Esophagus muscularis mucosa (tissue), 4 donors: ENCODE measurements around the gene TJAP1. TPM values are rescaled to one million over a fixed set of nuclear protein-coding genes. Genes with fewer than 3 reads are reported as not detected.

Experiments
- DNase-seq: peaks from one replicate; pipeline ENCODE4 v3.0.0-alpha.2; 2017; ENCODE audit errors: extremely low spot score
- H3K27ac ChIP-seq, 4 donors: fragments of 200-600 bp; sonication (generic); replicated peaks in 1 of 4; 1 replicate in 3 of 4; 2 replicates in 1 of 4; pipeline ENCODE4 v1.5.1; 2016 to 2019; ENCODE audit warnings: mild to moderate bottlenecking in 1 of 4
- H3K27me3 ChIP-seq, 4 donors: fragments of 200-600 bp; sonication (generic); one replicate each; pipeline versions ENCODE4 v1.5.1 to v1.6.0; 2016 to 2019
- H3K36me3 ChIP-seq, 4 donors: fragments of 200-600 bp; sonication (generic); one replicate each; pipeline ENCODE4 v1.5.1; 2016 to 2019
- H3K4me1 ChIP-seq, 4 donors: fragments of 200-600 bp; sonication (generic); one replicate each; pipeline ENCODE4 v1.5.1; 2016 to 2019
- H3K4me3 ChIP-seq, 4 donors: fragments of 200-600 bp; sonication (generic); 1 replicate in 2 of 4; 2 replicates in 2 of 4; pipeline ENCODE4 v1.5.1; 2016 to 2019; ENCODE audit warnings: mild to moderate bottlenecking in 4 of 4, moderate library complexity in 1 of 4
- H3K9me3 ChIP-seq, 4 donors: fragments of 200-600 bp; sonication (generic); 1 replicate in 3 of 4; 2 replicates in 1 of 4; pipeline ENCODE4 v1.5.1; 2016 to 2019
- EP300 ChIP-seq: sonication (generic); formaldehyde crosslinking; IDR thresholded peaks from one replicate; pipeline ENCODE4 v1.6.1; 2017; ENCODE audit warnings: antibody characterized with exemption
- POLR2A ChIP-seq: fragments of 450-650 bp; IDR thresholded peaks from one replicate; pipeline ENCODE4 v1.6.1; 2017; ENCODE audit warnings: antibody characterized with exemption, moderate library complexity, mild to moderate bottlenecking, low read depth
- POLR2AphosphoS5 ChIP-seq, 2 donors: sonication (generic); formaldehyde crosslinking; IDR thresholded peaks; one replicate each; pipeline ENCODE4 v1.6.1; 2017; ENCODE audit warnings: antibody characterized with exemption in 2 of 2
- WGBS: methylation state at CpG from one replicate; pipeline ENCODE4 v1.1.5; 2018; 5-methylcytosine and 5-hydroxymethylcytosine counted together
- intact Hi-C: fragments of 100-400 bp; cut with DNase I; formaldehyde crosslinking; loops from one replicate; pipeline ENCODE4 v1.15.1; 2023
- total RNA-seq, 4 donors: library from RNA; depleted of rRNA; stranded (reverse); fragments of >200 nt; gene quantifications; one replicate each; pipeline versions ENCODE4 v1.1.0 to v1.2.1, GENCODE V29; 2016
- TF ChIP-seq, protein P1 (sequence below), 3 experiments: fragments of 200-600 bp in 2 of 3; fragments of 450-650 bp in 1 of 3; sonication (generic) in 2 of 3; IDR thresholded peaks; one replicate each; pipeline ENCODE4 v1.5.1; 2017 to 2019; ENCODE audit warnings: antibody characterized with exemption in 3 of 3, mild to moderate bottlenecking in 2 of 3, moderate library complexity in 1 of 3

The TJAP1 gene
- total RNA-seq, 4 donors from 2014 or later: 19.9 to 34.4 (median 26.4) TPM

DNA sequence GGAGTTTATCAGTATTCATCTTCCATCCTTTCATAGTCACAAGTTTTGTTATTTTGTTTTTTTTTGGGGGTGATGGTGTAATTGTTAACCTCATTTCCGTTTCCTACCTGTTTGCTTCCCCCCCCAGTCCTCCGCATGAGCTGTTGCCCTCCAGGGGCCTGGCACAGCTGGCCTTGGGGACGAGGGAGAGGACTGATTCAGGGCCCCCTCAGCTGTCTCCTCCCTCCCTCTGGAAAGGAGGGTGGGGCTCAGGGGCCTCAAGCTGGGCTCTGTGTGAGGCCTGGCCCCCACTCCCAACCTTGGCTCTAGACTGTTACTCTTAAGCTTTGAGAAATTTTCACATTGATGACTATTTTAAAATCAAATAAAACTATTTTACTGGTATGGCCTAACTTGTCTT lies 28.8 kb downstream of the TJAP1 start:
- TF ChIP-seq EP300 (no peak), POLR2A (no peak), POLR2AphosphoS5 (IDR thresholded peaks at IDR 0.05) (no peak)
- TF ChIP-seq, protein P1, sequence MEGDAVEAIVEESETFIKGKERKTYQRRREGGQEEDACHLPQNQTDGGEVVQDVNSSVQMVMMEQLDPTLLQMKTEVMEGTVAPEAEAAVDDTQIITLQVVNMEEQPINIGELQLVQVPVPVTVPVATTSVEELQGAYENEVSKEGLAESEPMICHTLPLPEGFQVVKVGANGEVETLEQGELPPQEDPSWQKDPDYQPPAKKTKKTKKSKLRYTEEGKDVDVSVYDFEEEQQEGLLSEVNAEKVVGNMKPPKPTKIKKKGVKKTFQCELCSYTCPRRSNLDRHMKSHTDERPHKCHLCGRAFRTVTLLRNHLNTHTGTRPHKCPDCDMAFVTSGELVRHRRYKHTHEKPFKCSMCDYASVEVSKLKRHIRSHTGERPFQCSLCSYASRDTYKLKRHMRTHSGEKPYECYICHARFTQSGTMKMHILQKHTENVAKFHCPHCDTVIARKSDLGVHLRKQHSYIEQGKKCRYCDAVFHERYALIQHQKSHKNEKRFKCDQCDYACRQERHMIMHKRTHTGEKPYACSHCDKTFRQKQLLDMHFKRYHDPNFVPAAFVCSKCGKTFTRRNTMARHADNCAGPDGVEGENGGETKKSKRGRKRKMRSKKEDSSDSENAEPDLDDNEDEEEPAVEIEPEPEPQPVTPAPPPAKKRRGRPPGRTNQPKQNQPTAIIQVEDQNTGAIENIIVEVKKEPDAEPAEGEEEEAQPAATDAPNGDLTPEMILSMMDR (IDR thresholded peaks at IDR 0.05): no peak
- 81% methylated on average over 3 of the region's 3 CpGs for WGBS
- intact Hi-C loops: loop anchor here (2.0 to 5.0 kb wide), 2 partner anchors 51 to 244 kb away; partner anchors contain the start of gene DLK2
- Histone ChIP-seq H3K27me3 (peaks cover 0 to 6% (median 0%) of the 10 kb centered on the region in 4 donors), H3K4me3 (no peak overlapping the region), H3K36me3 (peaks cover 31 to 51% (median 49%) of the 10 kb centered on the region in 4 donors), H3K9me3 (no peaks in the 10 kb centered on the region), H3K27ac (peak overlapping the region in 1 of 4 donors; percentile 35), H3K4me1 (peaks cover 23 to 37% (median 29%) of the 10 kb centered on the region in 4 donors)
- no peak for DNase-seq

DNA sequence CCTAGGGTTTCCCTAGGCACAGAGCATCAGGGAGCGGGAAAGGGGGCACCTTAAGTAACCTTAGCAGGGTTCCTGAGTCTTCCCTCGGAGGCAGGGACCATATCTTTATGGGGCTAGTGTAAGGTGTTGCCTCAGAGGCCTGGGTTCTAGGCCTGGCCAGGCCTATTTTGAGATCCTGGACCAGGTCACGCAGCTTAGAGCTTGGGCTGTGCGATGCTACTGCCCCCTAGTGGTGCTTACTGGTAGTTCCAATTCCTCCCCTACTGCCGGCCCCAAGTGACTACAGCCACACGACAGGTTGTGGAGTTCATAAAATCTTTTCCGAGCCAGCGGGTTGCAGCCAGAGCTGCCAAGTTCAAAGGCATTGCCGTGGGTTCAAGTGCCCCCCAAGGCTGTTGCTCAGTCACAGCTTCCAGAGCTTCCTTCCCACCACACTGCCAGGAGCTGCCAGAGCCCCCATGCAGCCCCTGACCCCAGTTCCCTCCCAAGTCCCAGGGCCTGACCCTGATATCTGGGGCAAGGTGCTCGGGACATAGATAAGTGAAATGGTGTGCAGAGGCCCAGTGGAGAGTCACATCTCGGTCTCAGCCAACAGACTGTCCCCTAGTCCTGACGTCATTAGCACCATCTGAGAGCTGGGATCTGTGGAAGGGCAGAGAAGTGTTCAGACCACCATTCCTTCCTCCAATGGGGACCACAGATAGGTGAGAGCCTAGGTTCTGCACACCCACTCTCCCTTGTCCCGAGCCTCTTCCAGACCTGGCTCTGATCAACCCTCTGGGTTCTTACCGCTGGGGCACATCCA lies 29.5 kb downstream of the TJAP1 start:
- H3K27me3 ChIP-seq: peaks cover 0 to 6% (median 0%) of the 10 kb centered on the region in 4 donors
- H3K36me3 ChIP-seq: peaks cover 34 to 51% (median 47%) of the 10 kb centered on the region in 4 donors
- WGBS: 34% methylated on average over 7 of the region's 14 CpGs
- TF ChIP-seq POLR2A (no peak), POLR2AphosphoS5 (IDR thresholded peaks at IDR 0.05) (peak in 1 of 2 donors; percentile 35), EP300 (no peak)
- TF ChIP-seq, protein P1 (IDR thresholded peaks at IDR 0.05): peak; percentile 92 to 99 (median 95)
- H3K4me3 ChIP-seq: no peak overlapping the region
- no peaks in the 10 kb centered on the region for H3K9me3 ChIP-seq
- H3K4me1 ChIP-seq: peaks cover 26 to 37% (median 29%) of the 10 kb centered on the region in 4 donors
- intact Hi-C loops: loop anchor here (2.0 to 5.0 kb wide), 2 partner anchors 52 to 245 kb away; partner anchors contain the start of gene DLK2
- peak overlapping the region in 1 of 4 donors; percentile 35 for H3K27ac ChIP-seq
- peak; percentile 94 for DNase-seq

DNA sequence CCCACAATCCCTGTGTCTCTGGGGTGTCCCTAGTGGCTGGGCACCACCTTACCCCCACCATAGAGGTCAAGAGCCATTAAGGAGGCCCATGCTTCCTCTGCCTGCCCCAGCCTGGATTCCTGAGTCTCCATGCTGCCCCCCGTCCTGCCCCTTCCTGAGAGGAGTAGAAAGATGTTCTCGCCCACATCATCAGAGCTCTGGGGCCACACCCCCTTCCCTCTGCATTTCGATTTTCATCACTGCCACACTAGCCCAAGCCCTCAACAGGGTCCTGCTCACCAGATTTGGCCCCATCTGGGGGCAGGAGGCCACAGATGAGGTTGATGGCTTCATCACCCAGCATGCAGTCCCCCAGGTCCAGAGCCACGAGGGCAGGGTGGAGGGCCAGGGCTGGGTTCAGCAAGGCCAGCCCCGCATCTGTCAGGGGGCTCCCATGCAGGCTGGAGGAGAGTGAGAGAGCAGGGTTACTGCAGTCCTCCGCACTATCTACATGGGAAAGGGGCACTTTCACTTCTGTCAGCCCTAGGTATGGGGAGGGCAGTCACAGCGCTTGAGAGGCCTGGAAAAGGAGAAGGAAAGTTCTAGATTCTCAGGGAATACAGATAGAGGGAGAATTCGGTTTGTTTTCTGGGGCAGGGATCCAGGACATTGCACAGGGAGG lies 31.2 kb downstream of the TJAP1 start:
- peaks cover 39 to 51% (median 47%) of the 10 kb centered on the region in 4 donors for H3K36me3 ChIP-seq
- WGBS: 70% methylated on average over 7 of the region's 8 CpGs
- TF ChIP-seq POLR2A: no peak
- TF ChIP-seq POLR2AphosphoS5 (IDR thresholded peaks at IDR 0.05): no peak
- TF ChIP-seq, protein P1 (IDR thresholded peaks at IDR 0.05): no peak
- TF ChIP-seq EP300: no peak
- H3K4me3 ChIP-seq: no peak overlapping the region
- DNase-seq: no peak
- intact Hi-C loops: loop anchor here (5.0 kb wide), 1 partner anchor 246 kb away; no protein-coding TSS in a partner anchor
- H3K4me1 ChIP-seq: peaks cover 30 to 43% (median 39%) of the 10 kb centered on the region in 4 donors
- H3K9me3 ChIP-seq: no peaks in the 10 kb centered on the region
- peaks cover 0 to 6% (median 0%) of the 10 kb centered on the region in 4 donors for H3K27me3 ChIP-seq
- H3K27ac ChIP-seq: no peak overlapping the region

DNA sequence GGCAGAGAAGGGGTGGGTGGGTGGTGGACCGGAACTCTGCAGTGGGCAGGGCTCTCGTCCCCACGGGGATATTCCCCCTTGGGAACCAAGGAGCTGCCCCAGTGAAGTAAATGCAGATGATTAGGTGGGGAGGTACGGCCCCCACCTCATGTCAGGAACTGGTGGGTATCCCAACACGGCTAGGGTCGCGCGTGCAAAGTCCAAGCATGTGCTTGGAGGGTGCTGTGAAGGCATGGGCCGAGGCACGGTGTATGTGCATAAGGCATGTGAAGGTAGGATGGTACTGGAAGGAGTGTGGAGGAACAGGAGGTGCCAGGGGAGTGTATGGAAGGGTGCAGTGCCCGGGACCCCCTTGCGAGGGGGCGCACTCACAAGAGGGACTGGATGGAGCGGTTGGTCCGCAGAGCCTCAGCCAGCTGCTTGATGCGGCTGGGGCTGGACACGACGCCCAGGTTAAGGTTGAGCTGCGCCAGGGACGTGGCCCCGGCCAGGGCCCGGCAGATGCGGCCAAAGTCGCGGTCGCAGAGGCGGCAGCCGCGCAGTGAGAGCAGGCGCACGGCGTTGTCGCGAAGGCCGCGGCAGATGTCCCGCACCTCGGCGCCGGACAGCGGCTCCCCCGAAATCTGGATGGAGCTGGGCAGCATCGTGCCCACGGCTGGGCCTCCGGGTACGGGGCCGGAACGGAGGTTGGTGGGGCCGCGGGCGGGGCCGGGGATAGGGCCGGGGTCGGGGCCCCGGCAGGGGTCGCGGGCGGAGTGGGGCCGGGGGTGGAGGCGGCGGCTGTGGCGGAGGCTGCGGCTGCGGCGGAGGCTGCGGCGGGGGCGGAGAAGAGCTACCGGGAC lies 32.0 kb downstream of the TJAP1 start:
- TF ChIP-seq, protein P1 (IDR thresholded peaks at IDR 0.05): no peak
- TF ChIP-seq POLR2AphosphoS5 (IDR thresholded peaks at IDR 0.05): no peak
- TF ChIP-seq POLR2A: no peak
- TF ChIP-seq EP300: no peak
- H3K27me3 ChIP-seq: peaks cover 0 to 6% (median 0%) of the 10 kb centered on the region in 4 donors
- WGBS: 28% methylated on average over 21 of the region's 69 CpGs
- H3K9me3 ChIP-seq: no peaks in the 10 kb centered on the region
- intact Hi-C loops: loop anchor here (5.0 kb wide), 1 partner anchor 247 kb away; no protein-coding TSS in a partner anchor
- peak overlapping the region; percentile 65 to 83 (median 73) for H3K4me3 ChIP-seq
- DNase-seq: no peak
- peaks cover 34 to 50% (median 44%) of the 10 kb centered on the region in 4 donors for H3K4me1 ChIP-seq
- H3K27ac ChIP-seq: peak overlapping the region; percentile 54 to 70 (median 60)
- peaks cover 45 to 51% (median 47%) of the 10 kb centered on the region in 4 donors for H3K36me3 ChIP-seq
